K562 (cell line): ENCODE measurements around the gene C2. TPM values are rescaled to one million over a fixed set of nuclear protein-coding genes. Genes with fewer than 3 reads are reported as not detected.

Experiments used
- BDP1 ChIP-seq: IDR thresholded peaks from 3 replicates; pipeline ENCODE4 v1.6.1; 2011; ENCODE audit not compliant: insufficient read length, insufficient read depth
- BRF1 ChIP-seq: IDR thresholded peaks from 3 replicates; pipeline ENCODE4 v1.6.1; 2011; ENCODE audit warnings: borderline replicate concordance, mild to moderate bottlenecking; ENCODE audit not compliant: insufficient read length; ENCODE audit errors: extremely low read depth
- CBX3 ChIP-seq, 2 experiments: IDR thresholded peaks; 1 replicate in 1 of 2; 2 replicates in 1 of 2; pipeline ENCODE4 v1.6.1; 2012; ENCODE audit warnings: inconsistent platforms in 2 of 2, low read length in 2 of 2, borderline replicate concordance in 1 of 2, control low read depth in 1 of 2
- DDX20 ChIP-seq: fragments of 450-650 bp; IDR thresholded peaks from 2 replicates; pipeline ENCODE4 v1.6.1; 2016; ENCODE audit warnings: missing genetic modification characterization, low read depth, mild to moderate bottlenecking, missing compliant biosample characterization, moderate library complexity
- EGR1 ChIP-seq: fragments of 450-650 bp; conservative IDR thresholded peaks from 2 replicates; pipeline ENCODE4 v1.6.1; 2017; ENCODE audit warnings: mild to moderate bottlenecking
- EP400 ChIP-seq: fragments of 450-650 bp; IDR thresholded peaks from 2 replicates; pipeline ENCODE4 v1.6.1; 2017; ENCODE audit warnings: antibody characterized with exemption, mild to moderate bottlenecking, moderate library complexity
- FOXA3 ChIP-seq, 2 experiments: fragments of 450-650 bp in 1 of 2; sonication (generic) in 1 of 2; formaldehyde crosslinking; IDR thresholded peaks in 1 of 2; conservative IDR thresholded peaks in 1 of 2; 2 replicates each; pipeline versions ENCODE4 v1.4.0 to v1.8.0; 2020 to 2022; ENCODE audit warnings: mild to moderate bottlenecking in 2 of 2, missing genetic modification reagents in 1 of 2
- PTBP1 ChIP-seq: fragments of 200-400 bp; formaldehyde crosslinking; IDR thresholded peaks from 2 replicates; pipeline ENCODE4 v1.6.1; 2017; ENCODE audit warnings: low read depth, low read length
- SMARCC2 ChIP-seq: fragments of 450-650 bp; IDR thresholded peaks from 2 replicates; pipeline ENCODE4 v1.6.1; 2017; ENCODE audit warnings: antibody characterized with exemption, moderate library complexity, mild to moderate bottlenecking, low read depth
- SMC3 ChIP-seq: conservative IDR thresholded peaks from 2 replicates; pipeline ENCODE4 v1.6.1; 2011; ENCODE audit warnings: low read depth, low read length, improper control_type of control experiment; ENCODE audit not compliant: insufficient read depth
- SRSF9 ChIP-seq: fragments of 200-400 bp; formaldehyde crosslinking; IDR thresholded peaks from 2 replicates; pipeline ENCODE4 v1.6.1; 2017; ENCODE audit warnings: low read depth, low read length, borderline replicate concordance
- TAF7 ChIP-seq: fragments of 450-650 bp; IDR thresholded peaks from 2 replicates; pipeline ENCODE4 v1.6.1; 2016; ENCODE audit warnings: missing genetic modification characterization, missing compliant biosample characterization
- ZFX ChIP-seq: sonication (generic); formaldehyde crosslinking; IDR thresholded peaks from 2 replicates; pipeline ENCODE4 v1.8.0; 2022; ENCODE audit warnings: mild to moderate bottlenecking, missing genetic modification reagents, moderate library complexity
- ZNF253 ChIP-seq: fragments of 250-450 bp; sonication (Bioruptor Pico); conservative IDR thresholded peaks from 2 replicates; pipeline ENCODE4 v1.6.1; 2021; ENCODE audit warnings: mild to moderate bottlenecking
- polyA plus RNA-seq, 8 experiments: library from polyadenylated mRNA; depleted of rRNA in 4 of 8; stranded (reverse) in 5 of 8; unstranded in 3 of 8; fragments of >200 nt; fragmentation: Nextera tagmentation in 2 of 8; fragmentation: Illumina TruSeq in 1 of 8; extraction: Ambion mirVana in 2 of 8; extraction: Trizol in 1 of 8; gene quantifications; 2 replicates each; pipeline versions ENCODE4 v1.2.1 to v1.2.3, GENCODE V29; 2011 to 2014; ENCODE audit warnings: inconsistent platforms in 1 of 8, missing spikeins in 1 of 8
- total RNA-seq, 7 experiments: library from RNA; depleted of rRNA in 6 of 7; stranded (reverse); fragments of >200 nt in 6 of 7; fragmentation: Illumina TruSeq in 2 of 7; extraction: Trizol in 2 of 7; gene quantifications; 2 replicates each; pipeline versions ENCODE4 v1.2.1 to v1.2.3, GENCODE V29; 2011 to 2021; ENCODE audit warnings: low replicate concordance in 1 of 7
- TF ChIP-seq, protein P1 (sequence below): fragments of 450-650 bp; formaldehyde crosslinking; IDR thresholded peaks from 2 replicates; pipeline ENCODE4 v1.4.0; 2020; ENCODE audit warnings: mild to moderate bottlenecking
- TF ChIP-seq, protein P2 (sequence below), 2 experiments: fragments of 450-650 bp; IDR thresholded peaks; 2 replicates each; pipeline ENCODE4 v1.6.1; 2018; ENCODE audit warnings: mild to moderate bottlenecking in 2 of 2, low read depth in 1 of 2; ENCODE audit not compliant: partially characterized antibody in 2 of 2
- TF ChIP-seq, protein P3 (sequence below), 3 experiments: fragments of 200-800 bp in 1 of 3; sonication (Bioruptor generic) in 1 of 3; sonication (generic) in 1 of 3; formaldehyde crosslinking in 1 of 3; IDR thresholded peaks; 2 replicates each; pipeline versions ENCODE4 v1.6.1 to v1.8.0; 2016 to 2022; ENCODE audit warnings: mild to moderate bottlenecking in 2 of 3, missing compliant biosample characterization in 2 of 3, missing genetic modification characterization in 2 of 3, missing genetic modification reagents in 1 of 3
- TF ChIP-seq, protein P4 (sequence below): sonication (generic); formaldehyde crosslinking; IDR thresholded peaks from 2 replicates; pipeline ENCODE4 v1.8.1; 2022; ENCODE audit warnings: missing genetic modification reagents

The C2 gene
- total and polyA plus RNA-seq, 9 of the 15 experiments (the other 6 are each of a cell fraction or from before 2014, with no cell fraction given), result 0.05 to 1.1 (median 0.39) TPM; not detected in 1

GRCh38 chr6:31971993-31972708 is 44.6 kb downstream of the C2 start, which contains the start of gene DXO (continued):
- TF ChIP-seq BRF1 (no peak), BDP1 (no peak), ZFX (CRISPR knock-in tag) (peak; percentile 92), DDX20 (tag) (no peak), CBX3 (IDR thresholded peaks at IDR 0.05; ENCODE audit: borderline replicate concordance in 1 of 2, low read length in 2 of 2) (peak in 1 of 2 experiments; percentile 76; a peak in 2 of 3 replicates), PTBP1 (peak; percentile 58), SMC3 (0 out of 2 replicates have a peak, but pooled peaks have one; percentile 4), FOXA3 (CRISPR knock-in tag; conservative IDR thresholded peaks at IDR 0.05 in 1 of 2, IDR thresholded peaks at IDR 0.05 in 1 of 2) (no peak), ZNF253 (CRISPR knock-in tag) (peak; percentile 50), TAF7 (tag) (no peak; the same call in none of the 2 replicates), SMARCC2 (no peak), EP400 (peak; percentile 97), EGR1 (peak; percentile 75; the same call in 1 of the 2 replicates), SRSF9 (no peak)
- TF ChIP-seq, protein P1, sequence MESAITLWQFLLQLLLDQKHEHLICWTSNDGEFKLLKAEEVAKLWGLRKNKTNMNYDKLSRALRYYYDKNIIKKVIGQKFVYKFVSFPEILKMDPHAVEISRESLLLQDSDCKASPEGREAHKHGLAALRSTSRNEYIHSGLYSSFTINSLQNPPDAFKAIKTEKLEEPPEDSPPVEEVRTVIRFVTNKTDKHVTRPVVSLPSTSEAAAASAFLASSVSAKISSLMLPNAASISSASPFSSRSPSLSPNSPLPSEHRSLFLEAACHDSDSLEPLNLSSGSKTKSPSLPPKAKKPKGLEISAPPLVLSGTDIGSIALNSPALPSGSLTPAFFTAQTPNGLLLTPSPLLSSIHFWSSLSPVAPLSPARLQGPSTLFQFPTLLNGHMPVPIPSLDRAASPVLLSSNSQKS (CRISPR knock-in tag), result no peak
- TF ChIP-seq, protein P2, sequence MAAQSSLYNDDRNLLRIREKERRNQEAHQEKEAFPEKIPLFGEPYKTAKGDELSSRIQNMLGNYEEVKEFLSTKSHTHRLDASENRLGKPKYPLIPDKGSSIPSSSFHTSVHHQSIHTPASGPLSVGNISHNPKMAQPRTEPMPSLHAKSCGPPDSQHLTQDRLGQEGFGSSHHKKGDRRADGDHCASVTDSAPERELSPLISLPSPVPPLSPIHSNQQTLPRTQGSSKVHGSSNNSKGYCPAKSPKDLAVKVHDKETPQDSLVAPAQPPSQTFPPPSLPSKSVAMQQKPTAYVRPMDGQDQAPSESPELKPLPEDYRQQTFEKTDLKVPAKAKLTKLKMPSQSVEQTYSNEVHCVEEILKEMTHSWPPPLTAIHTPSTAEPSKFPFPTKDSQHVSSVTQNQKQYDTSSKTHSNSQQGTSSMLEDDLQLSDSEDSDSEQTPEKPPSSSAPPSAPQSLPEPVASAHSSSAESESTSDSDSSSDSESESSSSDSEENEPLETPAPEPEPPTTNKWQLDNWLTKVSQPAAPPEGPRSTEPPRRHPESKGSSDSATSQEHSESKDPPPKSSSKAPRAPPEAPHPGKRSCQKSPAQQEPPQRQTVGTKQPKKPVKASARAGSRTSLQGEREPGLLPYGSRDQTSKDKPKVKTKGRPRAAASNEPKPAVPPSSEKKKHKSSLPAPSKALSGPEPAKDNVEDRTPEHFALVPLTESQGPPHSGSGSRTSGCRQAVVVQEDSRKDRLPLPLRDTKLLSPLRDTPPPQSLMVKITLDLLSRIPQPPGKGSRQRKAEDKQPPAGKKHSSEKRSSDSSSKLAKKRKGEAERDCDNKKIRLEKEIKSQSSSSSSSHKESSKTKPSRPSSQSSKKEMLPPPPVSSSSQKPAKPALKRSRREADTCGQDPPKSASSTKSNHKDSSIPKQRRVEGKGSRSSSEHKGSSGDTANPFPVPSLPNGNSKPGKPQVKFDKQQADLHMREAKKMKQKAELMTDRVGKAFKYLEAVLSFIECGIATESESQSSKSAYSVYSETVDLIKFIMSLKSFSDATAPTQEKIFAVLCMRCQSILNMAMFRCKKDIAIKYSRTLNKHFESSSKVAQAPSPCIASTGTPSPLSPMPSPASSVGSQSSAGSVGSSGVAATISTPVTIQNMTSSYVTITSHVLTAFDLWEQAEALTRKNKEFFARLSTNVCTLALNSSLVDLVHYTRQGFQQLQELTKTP (IDR thresholded peaks at IDR 0.05; ENCODE audit: low read depth in 1 of 2, partially characterized antibody in 2 of 2), result peak in 1 of 2 experiments; percentile 76
- TF ChIP-seq, protein P3, sequence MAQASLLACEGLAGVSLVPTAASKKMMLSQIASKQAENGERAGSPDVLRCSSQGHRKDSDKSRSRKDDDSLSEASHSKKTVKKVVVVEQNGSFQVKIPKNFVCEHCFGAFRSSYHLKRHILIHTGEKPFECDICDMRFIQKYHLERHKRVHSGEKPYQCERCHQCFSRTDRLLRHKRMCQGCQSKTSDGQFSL (CRISPR knock-in tag; IDR thresholded peaks at IDR 0.05), result peak; percentile 94; the same call in 1 of the 2 replicates
- TF ChIP-seq, protein P3 (tag; IDR thresholded peaks at IDR 0.05), result peak in 1 of 2 experiments; percentile 92; a peak in 2 of 4 replicates
- TF ChIP-seq, protein P4, sequence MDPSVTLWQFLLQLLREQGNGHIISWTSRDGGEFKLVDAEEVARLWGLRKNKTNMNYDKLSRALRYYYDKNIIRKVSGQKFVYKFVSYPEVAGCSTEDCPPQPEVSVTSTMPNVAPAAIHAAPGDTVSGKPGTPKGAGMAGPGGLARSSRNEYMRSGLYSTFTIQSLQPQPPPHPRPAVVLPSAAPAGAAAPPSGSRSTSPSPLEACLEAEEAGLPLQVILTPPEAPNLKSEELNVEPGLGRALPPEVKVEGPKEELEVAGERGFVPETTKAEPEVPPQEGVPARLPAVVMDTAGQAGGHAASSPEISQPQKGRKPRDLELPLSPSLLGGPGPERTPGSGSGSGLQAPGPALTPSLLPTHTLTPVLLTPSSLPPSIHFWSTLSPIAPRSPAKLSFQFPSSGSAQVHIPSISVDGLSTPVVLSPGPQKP (CRISPR knock-in tag), result no peak
